Bronchial epithelial cell (primary cell): ENCODE data around the gene GREM2. TPM values are rescaled to one million over a fixed set of nuclear protein-coding genes. Genes with fewer than 3 reads are reported as not detected.

Source experiments
- DNase-seq: peaks from one replicate; pipeline ENCODE4 v3.0.0-alpha.2; 2010; ENCODE audit warnings: low read depth
- FAIRE-seq: peaks from 2 replicates; lab custom pipeline; 2011; peaks lifted over from hg19 to GRCh38; lab: Jason Lieb, UNC
- H3K27me3 ChIP-seq: 2 replicates; pipeline ENCODE4 v1.5.1; 2011; ENCODE audit warnings: low read length; ENCODE audit not compliant: control insufficient read depth, insufficient read depth
- H3K36me3 ChIP-seq: 2 replicates; pipeline ENCODE4 v1.5.1; 2011; ENCODE audit warnings: low read length; ENCODE audit not compliant: control insufficient read depth, insufficient read depth
- H3K4me3 ChIP-seq: 2 replicates; pipeline ENCODE4 v1.5.1; 2011; ENCODE audit warnings: mild to moderate bottlenecking, low read depth, low read length, control low read depth
- CTCF ChIP-seq: IDR thresholded peaks from 2 replicates; pipeline ENCODE4 v1.5.1; 2011; ENCODE audit warnings: mild to moderate bottlenecking, moderate library complexity, low read length, control low read depth, inconsistent platforms; ENCODE audit not compliant: insufficient read depth, severe bottlenecking
- total RNA-seq: library from RNA; depleted of rRNA; stranded (reverse); fragments of >200 nt; gene quantifications from 2 replicates; pipeline ENCODE4 v1.2.1, GENCODE V29; 2014

Gene GREM2
- total RNA-seq, 1 donor from 2014 or later: not detected

- Histone ChIP-seq H3K36me3 (no peaks in the 10 kb centered on the region), H3K27me3 (no peaks in the 10 kb centered on the region), H3K4me3 (no peak overlapping the region)
- TF ChIP-seq CTCF: no peak
- DNase-seq (no peak), FAIRE-seq (no peak)
These were observed 89.7 kb downstream of the GREM2 start for GRCh38 chr1:240522122-240522822.

DNA sequence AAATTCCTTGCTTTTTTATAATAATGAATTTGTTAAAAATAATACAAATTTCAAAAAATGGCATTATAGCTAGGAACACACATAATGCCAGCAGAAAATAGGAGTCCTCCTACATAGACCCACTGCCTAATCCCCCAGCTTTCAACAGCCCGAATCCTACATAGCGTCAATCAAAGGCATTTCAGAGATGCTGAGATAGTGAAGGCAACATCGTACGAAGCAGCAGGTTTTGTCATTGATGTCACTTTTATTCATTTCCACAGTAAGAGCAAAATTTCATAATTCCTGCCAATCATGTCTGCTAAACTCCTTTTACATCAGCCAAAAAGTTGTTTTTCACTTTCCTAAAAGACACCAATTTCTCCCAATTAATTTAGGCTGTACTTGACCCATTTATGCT is 94.1 kb downstream of the GREM2 start:
- DNase-seq (no peak), FAIRE-seq (no peak)
- no peak for TF ChIP-seq CTCF
- H3K4me3 ChIP-seq: no peak overlapping the region
- H3K36me3 ChIP-seq: no peaks in the 10 kb centered on the region
- H3K27me3 ChIP-seq: no peaks in the 10 kb centered on the region

- DNase-seq: no peak
- FAIRE-seq: no peak
- Histone ChIP-seq H3K36me3 (no peaks in the 10 kb centered on the region), H3K27me3 (no peaks in the 10 kb centered on the region), H3K4me3 (no peak overlapping the region)
- no peak for TF ChIP-seq CTCF
These were observed 95.9 kb downstream of the GREM2 start for GRCh38 chr1:240516069-240516468.

DNA sequence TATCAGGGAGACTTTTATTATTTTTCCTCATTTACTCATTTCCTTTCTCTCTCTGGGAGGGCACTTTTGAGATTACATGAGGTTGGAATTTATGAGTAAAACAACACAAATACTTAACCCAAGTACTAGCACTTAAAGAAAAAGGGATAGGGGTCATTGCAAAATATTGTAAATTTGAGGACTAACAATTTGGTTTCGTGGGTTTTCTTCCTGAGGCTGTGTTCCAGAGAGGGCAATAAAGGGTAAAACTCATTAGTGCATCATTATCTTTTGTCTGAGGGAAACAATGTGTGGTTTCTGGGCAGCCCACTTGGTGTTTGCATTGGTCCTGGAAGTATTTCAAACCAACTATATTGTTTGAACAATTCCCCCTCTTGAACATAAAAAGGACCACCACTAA is 96.5 kb downstream of the GREM2 start:
- Histone ChIP-seq H3K36me3 (no peaks in the 10 kb centered on the region), H3K4me3 (no peak overlapping the region), H3K27me3 (no peaks in the 10 kb centered on the region)
- FAIRE-seq: no peak
- DNase-seq: no peak
- TF ChIP-seq CTCF: no peak

GRCh38 chr1:240511789-240512188 is 100.2 kb downstream of the GREM2 start:
- TF ChIP-seq CTCF: no peak
- FAIRE-seq (no peak), DNase-seq (no peak)
- no peaks in the 10 kb centered on the region for H3K27me3 ChIP-seq
- H3K4me3 ChIP-seq: no peak overlapping the region
- H3K36me3 ChIP-seq: no peaks in the 10 kb centered on the region

DNA sequence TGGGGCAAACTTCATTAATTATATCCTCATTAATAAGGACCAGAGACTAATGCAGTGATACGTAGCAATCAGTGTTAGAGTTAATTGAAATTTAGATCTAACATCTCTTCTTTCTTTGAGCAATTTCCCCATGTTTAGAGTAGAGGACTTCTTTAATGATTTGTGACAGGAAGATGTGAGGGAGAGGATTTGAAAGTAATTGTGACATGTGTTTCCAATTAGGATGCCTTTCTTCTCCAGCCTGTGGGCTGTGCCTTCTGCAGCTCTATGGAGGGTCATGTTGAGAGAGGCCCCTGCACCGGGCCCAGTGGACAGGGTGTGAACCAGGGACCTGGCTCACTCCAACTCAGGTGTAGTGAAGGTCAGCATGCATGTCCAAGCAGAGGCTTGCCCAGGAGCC is 103.0 kb downstream of the GREM2 start:
- TF ChIP-seq CTCF: no peak
- no peaks in the 10 kb centered on the region for H3K27me3 ChIP-seq

More for the DNA sequence above, 103.0 kb downstream of the GREM2 start:
- FAIRE-seq: no peak
- DNase-seq: no peak
- no peaks in the 10 kb centered on the region for H3K36me3 ChIP-seq
- no peak overlapping the region for H3K4me3 ChIP-seq
